ENCODE data around the gene CMPK1.
"Not testable (repeated sequence)": the region's sequence is repeated elsewhere in the genome, so short reads cannot be mapped to it uniquely, and the experiment has no call there.

CMPK1 gene

GRCh38 chr1:47333578-47333921 is at the start of gene CMPK1:
Gene CMPK1 (plus strand): TSS chr1:47333790. CDS start chr1:47333946, 156 bp downstream.
- DNase-seq (ENCODE audit: low spot score) = peak; percentile 84

- DNase-seq (ENCODE audit: low spot score) = not testable (repeated sequence)
These were observed 45.5 kb upstream of the CMPK1 start for GRCh38 chr1:47288116-47288515.

GRCh38 chr1:47294863-47295262 is 38.7 kb upstream of the CMPK1 start:
- DNase-seq (ENCODE audit: low spot score) = not testable (repeated sequence)

- no peak for DNase-seq (ENCODE audit: low spot score)
These were observed 38.0 kb upstream of the CMPK1 start for GRCh38 chr1:47295579-47295978.

GRCh38 chr1:47298025-47298699 is 35.4 kb upstream of the CMPK1 start:
- DNase-seq (ENCODE audit: low spot score) = no peak

GRCh38 chr1:47302472-47302871 is 31.1 kb upstream of the CMPK1 start:
- no peak for DNase-seq (ENCODE audit: low spot score)

- no peak for DNase-seq (ENCODE audit: low spot score)
These were observed 24.2 kb upstream of the CMPK1 start for GRCh38 chr1:47309427-47309826.

GRCh38 chr1:47313915-47314664 is 19.5 kb upstream of the CMPK1 start, which contains the start of gene STIL:
Gene STIL (minus strand): TSS chr1:47314147. CDS start chr1:47310319, 3,828 bp downstream.
- DNase-seq (ENCODE audit: low spot score) = peak; percentile 97

GRCh38 chr1:47317841-47318240 is 15.7 kb upstream of the CMPK1 start:
- DNase-seq (ENCODE audit: low spot score) = no peak

- DNase-seq (ENCODE audit: low spot score) = not testable (repeated sequence)
These were observed 13.6 kb upstream of the CMPK1 start for GRCh38 chr1:47319968-47320367.

- DNase-seq (ENCODE audit: low spot score) = no peak
These were observed 10.0 kb upstream of the CMPK1 start for GRCh38 chr1:47323599-47324031.

GRCh38 chr1:47324682-47325081 is 8.9 kb upstream of the CMPK1 start:
- no peak for DNase-seq (ENCODE audit: low spot score)

- no peak for DNase-seq (ENCODE audit: low spot score)
These were observed 8.1 kb upstream of the CMPK1 start for GRCh38 chr1:47325528-47325927.

GRCh38 chr1:47326271-47326670 is 7.3 kb upstream of the CMPK1 start:
- no peak for DNase-seq (ENCODE audit: low spot score)

- DNase-seq (ENCODE audit: low spot score) = no peak
These were observed 4.6 kb upstream of the CMPK1 start for GRCh38 chr1:47328992-47329391.

GRCh38 chr1:47330212-47330611 is 3.4 kb upstream of the CMPK1 start:
- no peak for DNase-seq (ENCODE audit: low spot score)

GRCh38 chr1:47331875-47332274 is 1.7 kb upstream of the CMPK1 start:
- no peak for DNase-seq (ENCODE audit: low spot score)

GRCh38 chr1:47332779-47333577 is 612 bp upstream of the CMPK1 start:
- DNase-seq (ENCODE audit: low spot score) = no peak

GRCh38 chr1:47333922-47334764 is 553 bp downstream of the CMPK1 start:
- peak; percentile 85 for DNase-seq (ENCODE audit: low spot score)

GRCh38 chr1:47334765-47335435 is 1.3 kb downstream of the CMPK1 start:
- no peak for DNase-seq (ENCODE audit: low spot score)

GRCh38 chr1:47337350-47337749 is 3.8 kb downstream of the CMPK1 start:
- no peak for DNase-seq (ENCODE audit: low spot score)

All from hematopoietic multipotent progenitor cell treated with erythropoietin and hydrocortisone succinate and interleukin-3 and kit ligand, for 17 days (in vitro differentiated cells).